A549 treated with CpdA at 1 μM for 4 hours (cell line): ENCODE results near the gene ZNF888. TPM values are rescaled to one million over a fixed set of nuclear protein-coding genes. Genes with fewer than 3 reads are reported as not detected.

ENCODE experiments used
- total RNA-seq: library from RNA; stranded (reverse); fragments of 200-300 nt; extraction: Qiagen RNA extraction; gene quantifications from 5 replicates; pipeline ENCODE4 v1.2.3, GENCODE V29; 2022; ENCODE audit warnings: low read depth

Gene ZNF888
- total RNA-seq = 0.01 TPM in 1 of 5 replicates, not detected in the others

DNA sequence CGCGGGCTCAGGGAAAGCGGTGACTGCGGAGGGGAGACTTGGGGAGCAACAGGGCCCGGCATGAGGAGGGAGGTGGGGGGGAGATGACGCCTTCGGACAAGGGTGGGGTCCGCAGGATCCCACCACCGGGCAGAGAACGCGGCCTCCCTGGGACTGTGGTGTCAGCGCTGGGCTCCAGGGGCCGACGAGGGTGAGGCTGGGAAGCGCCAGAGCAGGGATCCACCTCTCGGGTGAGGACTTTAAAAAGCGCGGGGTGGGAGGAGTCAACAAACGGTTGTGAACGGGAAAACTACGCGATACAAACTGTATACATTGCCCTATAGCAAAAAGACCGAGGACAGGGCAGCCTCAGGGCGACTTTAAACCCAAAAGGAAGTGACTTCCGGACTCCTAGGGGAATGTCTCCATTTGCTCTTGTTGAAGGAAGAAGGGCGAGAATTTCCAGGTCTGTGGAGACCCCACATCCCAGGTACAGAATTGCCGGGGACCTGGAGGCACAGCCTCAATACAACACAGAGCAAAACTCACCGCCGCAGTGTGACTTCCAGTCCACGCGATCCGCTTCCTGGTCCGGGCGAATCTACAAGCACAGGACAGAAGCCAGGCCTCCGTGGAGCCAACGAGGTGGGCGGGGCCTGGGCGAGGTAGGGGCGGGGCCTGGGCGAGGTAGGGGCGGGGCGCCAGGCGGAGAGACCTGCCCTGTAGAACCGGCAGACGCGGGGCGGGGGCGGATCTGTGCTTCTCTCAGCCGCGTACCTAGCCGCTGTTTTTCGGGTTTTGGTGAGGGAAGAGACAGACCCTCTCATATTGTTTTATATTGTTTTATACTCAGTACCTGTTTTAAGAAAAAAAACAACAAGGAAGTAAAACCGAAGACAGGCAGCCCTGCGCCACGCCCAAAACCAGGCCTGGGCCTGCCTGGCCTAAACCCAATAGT, at the start of gene ZNF888:
ZNF888 (minus strand) TSS at position 588 of the 937 bp plus-strand sequence. CDS start 5,555 bp downstream, outside the sequence.

DNA sequence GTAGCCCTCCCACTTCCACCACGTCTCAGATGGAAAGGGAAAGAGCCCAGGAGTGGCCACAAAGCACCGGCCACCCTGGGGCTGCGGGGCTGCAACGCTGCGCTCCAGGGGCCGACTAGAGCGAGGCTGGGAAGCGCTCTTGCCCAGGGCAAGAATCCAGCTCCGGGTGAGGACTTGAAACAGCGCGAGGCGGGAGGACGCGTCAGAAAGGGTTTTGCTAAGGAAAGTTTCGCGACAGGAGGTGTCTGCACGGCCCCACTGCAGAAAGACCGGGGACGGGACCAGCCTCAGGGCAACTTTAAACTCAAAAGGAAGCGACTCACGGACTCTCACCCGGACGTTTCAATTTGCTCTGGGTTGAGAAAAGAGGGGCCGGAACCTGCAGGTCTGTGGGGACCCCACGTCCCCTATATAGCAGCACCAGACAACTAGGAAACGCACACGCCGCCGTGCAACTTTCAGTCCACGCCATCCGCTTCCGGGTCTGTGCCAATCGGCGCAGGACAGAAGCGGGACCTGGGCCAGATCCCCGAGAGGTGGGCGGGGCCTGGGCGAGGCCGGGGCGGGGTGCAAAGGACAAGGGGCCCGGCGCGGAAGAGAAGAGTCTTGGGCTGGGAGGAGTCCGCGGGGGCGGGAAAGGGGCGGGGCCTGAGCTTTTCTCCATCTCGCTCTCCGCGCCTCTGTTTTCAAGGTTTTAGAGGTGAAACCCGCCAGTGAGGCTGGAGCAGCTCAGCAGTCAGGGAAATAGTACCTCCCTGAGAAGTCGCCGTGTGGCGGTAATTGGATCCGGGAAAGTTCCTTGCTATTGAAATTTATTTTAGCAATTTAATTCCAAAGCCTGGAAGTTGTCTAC, 39.4 kb upstream of the ZNF888 start, which contains the start of gene ZNF816:
ZNF816 (minus strand) TSS at position 488 of the 853 bp plus-strand sequence. CDS start 6,792 bp downstream, outside the sequence.

GRCh38 chr19:52897138-52897935, 25.9 kb downstream of the ZNF888 start, which contains the start of gene ZNF320:
ZNF320 (minus strand) TSS chr19:52897635; CDS start chr19:52890255, 7,380 bp downstream.

DNA sequence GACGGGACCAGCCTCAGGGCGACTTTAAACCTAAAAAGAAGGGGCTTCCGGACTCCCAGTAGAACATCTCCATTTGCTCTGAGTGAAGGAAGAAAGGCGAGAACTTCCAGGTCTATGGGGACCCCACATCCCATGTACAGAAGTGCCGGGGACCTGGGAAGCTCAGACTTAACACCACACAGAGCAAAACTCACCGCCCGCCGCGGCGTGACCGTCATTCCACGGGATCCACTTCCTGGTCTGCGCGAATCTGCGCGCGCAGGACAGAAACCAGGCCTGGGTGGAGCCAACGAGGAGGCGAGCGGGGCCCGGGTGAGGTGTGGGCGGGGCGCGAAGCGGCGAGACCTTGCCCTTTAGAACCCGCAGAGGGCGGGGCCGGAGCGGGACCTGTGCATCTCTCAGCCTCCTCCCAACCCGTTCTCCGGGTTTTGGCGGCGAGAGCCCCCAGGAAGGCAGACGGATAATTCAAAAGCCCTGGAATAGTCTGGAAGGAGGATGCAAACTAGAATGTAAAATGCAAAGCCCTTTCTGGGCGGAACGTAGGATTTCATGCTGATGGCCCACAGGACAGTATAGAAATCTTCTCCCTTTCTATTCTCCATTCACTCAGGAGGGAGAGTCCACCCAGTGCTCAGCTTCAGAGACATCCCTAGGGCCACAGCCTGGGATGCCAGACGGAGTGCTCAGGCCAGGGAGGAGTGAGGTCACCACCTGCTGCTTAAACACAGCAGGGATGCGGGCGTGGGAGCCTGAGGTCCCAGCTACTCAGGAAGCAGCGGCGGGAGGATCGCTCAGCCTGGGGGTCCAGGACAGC, 65.6 kb downstream of the ZNF888 start, which contains the start of gene ZNF468:
ZNF468 (minus strand) TSS at position 242 of the 814 bp plus-strand sequence. CDS start 3,347 bp downstream, outside the sequence.

Other genes starting within 250 kb of the ZNF888 start
- 2.0 to 3.9 TPM (median 2.5 TPM) in 5 replicates for gene ZNF611, start 188.4 kb downstream of the ZNF888 start, total RNA-seq
- gene ZNF600, start 136.6 kb downstream of the ZNF888 start, total RNA-seq = 0.18 to 0.33 TPM (median 0.25 TPM) in 4 of 5 replicates, not detected in the other
- 0.42 to 2.6 TPM (median 1.7 TPM) in 5 replicates for gene ZNF28, start 101.8 kb downstream of the ZNF888 start, total RNA-seq
- gene ZNF468, start 65.8 kb downstream of the ZNF888 start, total RNA-seq = 0.44 to 1.1 TPM (median 0.58 TPM) in 5 replicates
- gene ZNF320, start 25.8 kb downstream of the ZNF888 start, total RNA-seq = not detected in 5 replicates
- gene ZNF816, start 39.5 kb upstream of the ZNF888 start, total RNA-seq = 0.08 to 0.13 TPM in 2 of 5 replicates, not detected in the others
- gene ERVV-1, start 90.5 kb upstream of the ZNF888 start, total RNA-seq = not detected in 5 replicates
- not detected in 5 replicates for gene ERVV-2, start 121.3 kb upstream of the ZNF888 start, total RNA-seq
- gene ZNF160, start 180.0 kb upstream of the ZNF888 start, total RNA-seq = 6.7 to 11.0 TPM (median 7.7 TPM) in 5 replicates
- not detected in 5 replicates for gene ZNF415, start 209.5 kb upstream of the ZNF888 start, total RNA-seq
- not detected in 5 replicates for gene ZNF347, start 235.6 kb upstream of the ZNF888 start, total RNA-seq